ENCODE data around the gene RPL12. TPM values are rescaled to one million over a fixed set of nuclear protein-coding genes. Genes with fewer than 3 reads are reported as not detected.

RPL12 gene
- total RNA-seq, 1 donor from 2014 or later, result 1,044 TPM

- H3K27ac Mint-ChIP-seq, result no peak overlapping the region
- no peak overlapping the region for H3K4me3 Mint-ChIP-seq (ENCODE audit: low read depth)
- peaks cover 4% of the 10 kb centered on the region for H3K36me3 Mint-ChIP-seq (ENCODE audit: insufficient read depth)
- no peaks in the 10 kb centered on the region for H3K9me3 Mint-ChIP-seq (ENCODE audit: low read depth)
- no peak for TF ChIP-seq CTCF (IDR thresholded peaks at IDR 0.05; ENCODE audit: unreplicated experiment)
- no peak for DNase-seq (ENCODE audit: low spot score, unreplicated experiment)
- no peaks in the 10 kb centered on the region for H3K27me3 Mint-ChIP-seq
- peaks cover 7% of the 10 kb centered on the region for H3K4me1 Mint-ChIP-seq (ENCODE audit: low read depth)
Measured at GRCh38 chr9:127411122-127411521, 40.1 kb downstream of the RPL12 start.

GRCh38 chr9:127407492-127407843 is 43.7 kb downstream of the RPL12 start:
- Mint-ChIP-seq H3K4me1 (ENCODE audit: low read depth) (peaks cover 7% of the 10 kb centered on the region), H3K36me3 (ENCODE audit: insufficient read depth) (peaks cover 5% of the 10 kb centered on the region), H3K27ac (no peak overlapping the region), H3K27me3 (no peaks in the 10 kb centered on the region), H3K4me3 (ENCODE audit: low read depth) (no peak overlapping the region), H3K9me3 (ENCODE audit: low read depth) (no peaks in the 10 kb centered on the region)
- TF ChIP-seq CTCF (IDR thresholded peaks at IDR 0.05; ENCODE audit: unreplicated experiment), result no peak
- no peak for DNase-seq (ENCODE audit: low spot score, unreplicated experiment)

GRCh38 chr9:127406799-127407491 is 44.3 kb downstream of the RPL12 start:
- H3K9me3 Mint-ChIP-seq (ENCODE audit: low read depth), result no peaks in the 10 kb centered on the region
- H3K27me3 Mint-ChIP-seq, result no peaks in the 10 kb centered on the region
- no peak overlapping the region for H3K27ac Mint-ChIP-seq
- H3K4me1 Mint-ChIP-seq (ENCODE audit: low read depth), result peaks cover 7% of the 10 kb centered on the region
- peaks cover 7% of the 10 kb centered on the region for H3K36me3 Mint-ChIP-seq (ENCODE audit: insufficient read depth)
- no peak for TF ChIP-seq CTCF (IDR thresholded peaks at IDR 0.05; ENCODE audit: unreplicated experiment)
- no peak overlapping the region for H3K4me3 Mint-ChIP-seq (ENCODE audit: low read depth)
- DNase-seq (ENCODE audit: low spot score, unreplicated experiment), result no peak

- H3K27ac Mint-ChIP-seq, result no peak overlapping the region
- TF ChIP-seq CTCF (IDR thresholded peaks at IDR 0.05; ENCODE audit: unreplicated experiment), result no peak
- H3K4me1 Mint-ChIP-seq (ENCODE audit: low read depth), result peaks cover 7% of the 10 kb centered on the region
- DNase-seq (ENCODE audit: low spot score, unreplicated experiment), result no peak
- peaks cover 9% of the 10 kb centered on the region for H3K36me3 Mint-ChIP-seq (ENCODE audit: insufficient read depth)
- no peaks in the 10 kb centered on the region for H3K9me3 Mint-ChIP-seq (ENCODE audit: low read depth)
- H3K27me3 Mint-ChIP-seq, result no peaks in the 10 kb centered on the region
- no peak overlapping the region for H3K4me3 Mint-ChIP-seq (ENCODE audit: low read depth)
Measured at GRCh38 chr9:127405344-127406125, 45.7 kb downstream of the RPL12 start.

GRCh38 chr9:127404631-127405030 is 46.6 kb downstream of the RPL12 start:
- Mint-ChIP-seq H3K27me3 (no peaks in the 10 kb centered on the region), H3K27ac (no peak overlapping the region), H3K36me3 (ENCODE audit: insufficient read depth) (peaks cover 10% of the 10 kb centered on the region), H3K4me3 (ENCODE audit: low read depth) (no peak overlapping the region), H3K9me3 (ENCODE audit: low read depth) (no peaks in the 10 kb centered on the region), H3K4me1 (ENCODE audit: low read depth) (peaks cover 7% of the 10 kb centered on the region)
- TF ChIP-seq CTCF (IDR thresholded peaks at IDR 0.05; ENCODE audit: unreplicated experiment), result no peak
- DNase-seq (ENCODE audit: low spot score, unreplicated experiment), result no peak

All from progenitor cell of endocrine pancreas (in vitro differentiated cells).